Activated CD4-positive, alpha-beta T cell treated with anti-CD3 and anti-CD28 coated beads, Interleukin-2, amount 50 U/mL, for 4 hours (primary cell): Measurements from ENCODE around the gene ANTXRL.
"Not testable (repeated sequence)": the region's sequence is repeated elsewhere in the genome, so short reads cannot be mapped to it uniquely, and the experiment has no call there.

ENCODE experiments used
- DNase-seq, 2 experiments: peaks; one replicate each; pipeline ENCODE4 v3.0.0-alpha.2; 2020

ANTXRL gene

DNA sequence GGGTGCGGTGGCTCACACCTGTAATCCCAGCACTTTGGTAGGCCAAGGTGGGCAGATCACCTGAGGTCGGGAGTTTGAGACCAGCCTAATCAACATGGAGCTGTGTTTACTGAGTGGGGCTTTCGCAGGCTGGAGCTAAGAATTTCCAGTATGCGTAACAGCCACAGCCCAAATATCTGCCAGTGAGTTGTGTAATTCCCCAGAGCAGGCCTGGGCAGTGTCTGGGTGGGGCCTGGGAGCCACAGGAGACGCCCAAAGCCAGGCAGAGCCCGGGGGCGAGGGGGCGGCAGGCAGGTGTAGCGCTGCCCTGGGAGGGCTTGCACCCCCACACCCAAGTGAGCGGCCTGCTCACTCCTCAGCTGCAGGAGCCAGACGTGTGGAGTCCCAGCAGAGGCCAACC lies 88.6 kb downstream of the ANTXRL start, which contains the start of gene ANXA8L1:
Gene ANXA8L1 (plus strand): TSS at position 371 of the 400 bp plus-strand sequence. CDS start 76 bp downstream, outside the sequence.
- DNase-seq = not testable (repeated sequence)

DNA sequence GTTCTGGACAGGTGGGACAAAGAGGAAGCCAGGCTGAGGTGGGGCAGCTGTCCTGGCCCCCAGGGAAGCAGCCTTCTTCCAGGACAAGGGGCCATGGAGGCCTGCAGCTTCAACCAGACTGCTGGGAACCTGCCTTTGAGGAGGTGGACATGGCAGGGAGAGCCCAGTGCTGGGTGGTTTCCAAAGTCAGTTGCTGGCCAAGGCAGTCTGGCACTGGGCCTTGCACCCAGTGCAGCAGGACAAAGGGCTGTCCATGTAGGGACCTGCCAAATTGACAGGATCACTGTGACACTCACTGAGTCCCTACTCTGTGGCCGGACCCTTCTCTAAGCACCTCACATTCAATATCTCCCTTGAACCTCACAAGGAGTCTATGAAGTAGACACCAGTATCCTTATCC lies 90.2 kb downstream of the ANTXRL start:
- not testable (repeated sequence) for DNase-seq

DNA sequence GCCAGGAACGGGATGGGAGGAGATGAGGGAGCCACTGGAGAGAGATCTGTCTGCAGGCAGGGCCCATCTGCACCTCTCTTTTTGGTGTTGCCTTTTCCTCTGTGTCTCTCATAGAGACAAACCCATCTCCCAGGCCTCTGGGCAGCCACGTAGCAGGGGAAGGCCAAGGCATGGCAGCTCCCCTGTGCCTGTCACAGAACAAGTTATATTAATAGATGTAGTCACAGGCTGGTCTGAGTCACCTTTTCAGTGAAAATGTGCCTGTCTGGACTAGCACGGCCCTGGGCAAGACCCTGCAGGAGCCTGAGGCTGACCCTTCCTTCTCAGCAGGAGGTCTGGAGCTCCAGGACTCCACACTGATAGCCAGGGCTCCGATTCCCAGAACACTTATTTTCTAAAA lies 90.9 kb downstream of the ANTXRL start:
- not testable (repeated sequence) for DNase-seq

DNA sequence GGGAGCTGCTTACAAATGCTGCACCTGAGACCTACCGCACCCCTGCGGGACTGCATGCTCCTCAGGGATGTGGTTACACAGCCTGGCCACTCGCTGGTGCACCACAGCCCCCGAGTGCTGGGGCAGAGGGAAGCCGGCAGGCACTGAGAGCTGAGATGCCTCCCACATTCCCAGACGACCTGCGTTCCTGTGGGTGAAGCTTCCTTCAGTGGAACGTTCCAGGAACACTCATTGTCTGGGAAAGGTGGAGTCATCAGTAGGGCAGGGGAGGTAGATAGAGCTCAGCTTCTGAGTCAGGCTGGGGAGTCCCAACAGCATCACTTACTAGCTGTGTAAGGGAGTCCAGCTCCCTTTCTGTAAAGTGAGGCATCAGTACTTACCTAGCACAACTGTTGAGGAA lies 91.3 kb downstream of the ANTXRL start:
- DNase-seq = not testable (repeated sequence)

DNA sequence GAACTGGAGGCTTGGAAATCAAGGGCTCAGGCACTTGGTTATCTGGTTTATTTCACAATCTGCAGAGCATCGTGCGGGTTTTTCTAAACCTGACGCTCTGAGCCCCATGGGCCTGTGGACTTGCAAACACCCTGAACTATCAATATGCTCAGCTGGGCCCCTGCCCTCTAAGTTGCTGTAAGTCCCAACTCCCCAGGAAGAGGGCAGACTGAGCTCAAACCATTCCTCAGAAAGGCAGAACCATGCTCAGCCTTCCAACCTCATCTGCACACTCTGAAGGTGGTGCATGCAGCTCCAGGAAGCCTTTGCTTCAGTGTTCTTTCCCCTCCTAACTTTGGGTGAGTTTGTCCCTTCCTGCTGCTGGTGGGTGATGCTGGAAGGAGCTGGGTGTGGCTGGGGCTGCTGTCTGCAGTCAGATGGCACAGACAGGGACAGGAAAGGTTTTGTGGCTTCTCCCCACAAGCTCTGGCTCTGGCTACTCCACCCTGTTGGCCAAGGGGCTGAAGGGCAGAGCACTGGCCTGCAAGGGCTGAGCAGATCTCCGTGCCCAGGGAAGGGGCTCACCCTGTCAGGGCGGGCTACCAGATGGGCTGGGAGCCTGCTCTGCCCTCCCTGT lies 92.5 kb downstream of the ANTXRL start:
- DNase-seq = not testable (repeated sequence)
